NCI-H187 (cell line): ENCODE data around the gene PRKCA.
"Not testable (repeated sequence)": the region's sequence is repeated elsewhere in the genome, so short reads cannot be mapped to it uniquely, and the experiment has no call there.

Experiments
- DNase-seq, 2 experiments: peaks; one replicate each; lab custom pipeline; 2025; lab: John Stamatoyannopoulos, UW

PRKCA gene

GRCh38 chr17:66351701-66352100 is 49.3 kb downstream of the PRKCA start:
- no peak for DNase-seq

GRCh38 chr17:66353937-66354401 is 51.6 kb downstream of the PRKCA start:
- no peak for DNase-seq

GRCh38 chr17:66354472-66354871 is 52.1 kb downstream of the PRKCA start:
- DNase-seq, result no peak

- no peak for DNase-seq
These were observed 52.6 kb downstream of the PRKCA start for GRCh38 chr17:66354981-66355380.

GRCh38 chr17:66355510-66355909 is 53.1 kb downstream of the PRKCA start:
- no peak for DNase-seq

GRCh38 chr17:66357037-66357436 is 54.6 kb downstream of the PRKCA start:
- no peak for DNase-seq

GRCh38 chr17:66359351-66359750 is 56.9 kb downstream of the PRKCA start:
- DNase-seq, result no peak

- DNase-seq, result not testable (repeated sequence)
These were observed 58.6 kb downstream of the PRKCA start for GRCh38 chr17:66360961-66361565.

- no peak for DNase-seq
These were observed 62.1 kb downstream of the PRKCA start for GRCh38 chr17:66364508-66364907.

GRCh38 chr17:66364990-66365490 is 62.6 kb downstream of the PRKCA start:
- no peak for DNase-seq

- no peak for DNase-seq
These were observed 63.5 kb downstream of the PRKCA start for GRCh38 chr17:66365903-66366302.

GRCh38 chr17:66367107-66367506 is 64.7 kb downstream of the PRKCA start:
- DNase-seq, result no peak

- no peak for DNase-seq
These were observed 67.4 kb downstream of the PRKCA start for GRCh38 chr17:66369830-66370229.

GRCh38 chr17:66371561-66371960 is 69.1 kb downstream of the PRKCA start:
- DNase-seq, result no peak

- no peak for DNase-seq
These were observed 69.8 kb downstream of the PRKCA start for GRCh38 chr17:66372182-66372581.

- DNase-seq, result no peak
These were observed 70.7 kb downstream of the PRKCA start for GRCh38 chr17:66373079-66373478.

- DNase-seq, result peak; percentile 50 to 55
These were observed 71.8 kb downstream of the PRKCA start for GRCh38 chr17:66373944-66374817.

- no peak for DNase-seq
These were observed 72.7 kb downstream of the PRKCA start for GRCh38 chr17:66375121-66375520.

- DNase-seq, result no peak
These were observed 75.9 kb downstream of the PRKCA start for GRCh38 chr17:66378296-66378695.

- no peak for DNase-seq
These were observed 77.1 kb downstream of the PRKCA start for GRCh38 chr17:66379544-66379943.

GRCh38 chr17:66379996-66380395 is 77.6 kb downstream of the PRKCA start:
- DNase-seq, result no peak

- DNase-seq, result no peak
These were observed 79.4 kb downstream of the PRKCA start for GRCh38 chr17:66381701-66382362.

- no peak for DNase-seq
These were observed 80.9 kb downstream of the PRKCA start for GRCh38 chr17:66383333-66383732.
